Trophoblast cell (in vitro differentiated cells and primary cell): ENCODE data around the gene SFT2D2.

ENCODE experiments used
- DNase-seq, 2 donors: peaks; one replicate each; pipeline ENCODE4 v3.0.0-alpha.2; 2016
- H2AFZ ChIP-seq: 2 replicates; pipeline ENCODE4 v1.6.1; 2013; ENCODE audit warnings: low read length, moderate library complexity, mild to moderate bottlenecking; ENCODE audit not compliant: insufficient read depth, poor library complexity
- H2AK5ac ChIP-seq: 2 replicates; pipeline ENCODE4 v1.6.1; 2013; ENCODE audit warnings: mild to moderate bottlenecking, low read length
- H2BK120ac ChIP-seq: 2 replicates; pipeline ENCODE4 v1.6.1; 2013; ENCODE audit warnings: low read length, mild to moderate bottlenecking, moderate library complexity; ENCODE audit not compliant: insufficient read depth, poor library complexity
- H2BK12ac ChIP-seq: 2 replicates; pipeline ENCODE4 v1.6.1; 2013; ENCODE audit warnings: mild to moderate bottlenecking, low read length, moderate library complexity
- H2BK5ac ChIP-seq: 2 replicates; pipeline ENCODE4 v1.6.1; 2013; ENCODE audit warnings: low read length, low read depth, moderate library complexity, mild to moderate bottlenecking; ENCODE audit not compliant: poor library complexity
- H3K14ac ChIP-seq: 2 replicates; pipeline ENCODE4 v1.6.1; 2013; ENCODE audit warnings: mild to moderate bottlenecking, low read length
- H3K18ac ChIP-seq: 2 replicates; pipeline ENCODE4 v1.6.1; 2013; ENCODE audit warnings: mild to moderate bottlenecking, low read length
- H3K23ac ChIP-seq: 2 replicates; pipeline ENCODE4 v1.6.1; 2013; ENCODE audit warnings: low read length
- H3K27ac ChIP-seq: 2 replicates; pipeline ENCODE4 v1.5.1; 2013; ENCODE audit warnings: low read depth, mild to moderate bottlenecking, inconsistent platforms, low read length, moderate library complexity
- H3K27me3 ChIP-seq: 2 replicates; pipeline ENCODE4 v1.6.1; 2013; ENCODE audit warnings: inconsistent platforms, mild to moderate bottlenecking, low read length, moderate library complexity; ENCODE audit not compliant: insufficient read depth
- H3K36me3 ChIP-seq, 2 experiments: 1 replicate in 1 of 2; 2 replicates in 1 of 2; pipeline ENCODE4 v1.6.1; 2013; ENCODE audit warnings: low read length in 2 of 2, mild to moderate bottlenecking in 2 of 2, moderate library complexity in 1 of 2; ENCODE audit not compliant: insufficient read depth in 2 of 2, control insufficient read depth in 1 of 2
- H3K4ac ChIP-seq: 2 replicates; pipeline ENCODE4 v1.6.1; 2013; ENCODE audit warnings: low read depth, mild to moderate bottlenecking, low read length, moderate library complexity
- H3K4me1 ChIP-seq, 2 experiments: 1 replicate in 1 of 2; 2 replicates in 1 of 2; pipeline ENCODE4 v1.6.1; 2013; ENCODE audit warnings: low read length in 2 of 2, mild to moderate bottlenecking in 2 of 2, moderate library complexity in 1 of 2; ENCODE audit not compliant: insufficient read depth in 2 of 2, control insufficient read depth in 1 of 2
- H3K4me2 ChIP-seq: 2 replicates; pipeline ENCODE4 v1.6.1; 2013; ENCODE audit warnings: inconsistent platforms, mild to moderate bottlenecking, low read length, moderate library complexity
- H3K4me3 ChIP-seq: 2 replicates; pipeline ENCODE4 v1.5.1; 2013; ENCODE audit warnings: mild to moderate bottlenecking, low read depth, low read length, inconsistent platforms
- H3K79me1 ChIP-seq: one replicate; pipeline ENCODE4 v1.6.1; 2013; ENCODE audit warnings: low read length
- H3K79me2 ChIP-seq: 2 replicates; pipeline ENCODE4 v1.6.1; 2013; ENCODE audit warnings: low read length, mild to moderate bottlenecking; ENCODE audit not compliant: control insufficient read depth, insufficient read depth, poor library complexity
- H3K9ac ChIP-seq: 2 replicates; pipeline ENCODE4 v1.6.1; 2013; ENCODE audit warnings: mild to moderate bottlenecking, low read length
- H3K9me3 ChIP-seq: 2 replicates; pipeline ENCODE4 v1.6.1; 2013; ENCODE audit warnings: low read depth, mild to moderate bottlenecking, control low read depth, inconsistent platforms, low read length; ENCODE audit not compliant: insufficient read depth
- H4K12ac ChIP-seq: 2 replicates; pipeline ENCODE4 v1.6.1; 2013; ENCODE audit warnings: low read depth, mild to moderate bottlenecking, low read length, moderate library complexity
- H4K8ac ChIP-seq: 2 replicates; pipeline ENCODE4 v1.6.1; 2013; ENCODE audit warnings: low read depth, mild to moderate bottlenecking, low read length, moderate library complexity
- H4K91ac ChIP-seq: one replicate; pipeline ENCODE4 v1.6.1; 2013; ENCODE audit warnings: low read depth, mild to moderate bottlenecking, low read length, moderate library complexity
- WGBS: extraction: QIAGEN DNeasy Blood & Tissue Kit; methylation state at CpG from one replicate; pipeline ENCODE4 v1.1.7; 2013; ENCODE audit warnings: missing lambda C conversion rate; ENCODE audit not compliant: insufficient read length, insufficient coverage; ENCODE audit errors: extremely low coverage; 5-methylcytosine and 5-hydroxymethylcytosine counted together

The SFT2D2 gene

DNA sequence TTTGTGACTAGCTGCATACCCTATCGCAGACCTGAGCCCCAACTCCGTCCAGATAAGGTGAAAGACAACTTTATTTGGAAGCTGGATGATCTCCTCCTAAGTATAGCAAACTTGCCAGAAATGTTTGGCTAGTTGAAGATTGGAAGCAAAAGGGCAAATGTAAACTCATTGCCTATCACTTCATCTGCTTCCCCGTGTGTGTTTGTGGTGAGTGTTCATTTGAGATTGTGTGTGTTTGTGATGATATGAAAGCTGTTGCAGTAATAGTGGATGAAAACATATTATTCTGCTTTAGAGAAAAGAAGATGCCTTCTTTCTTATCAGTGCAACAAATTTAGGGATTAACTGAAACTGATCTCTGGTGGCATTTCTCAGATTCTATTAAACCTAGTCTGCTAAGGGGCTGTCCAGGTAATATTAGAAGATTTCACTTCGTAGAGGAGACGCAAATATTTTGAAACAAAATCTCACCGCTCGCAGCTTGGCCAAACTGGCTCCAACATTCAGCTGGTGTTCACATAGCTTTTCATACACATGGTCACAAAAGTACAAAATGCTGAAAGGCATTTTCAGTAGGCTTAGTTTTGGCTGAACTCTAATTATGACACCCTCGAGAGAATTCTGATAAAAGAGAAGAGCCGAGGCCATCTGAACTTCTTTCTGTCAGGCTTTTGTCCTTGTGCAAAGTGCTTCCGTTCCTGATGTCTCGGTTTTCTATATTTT is 56.0 kb downstream of the SFT2D2 start:
- Histone ChIP-seq H3K27me3 (no peaks in the 10 kb centered on the region), H3K4me1 (no peaks in the 10 kb centered on the region), H3K79me2 (no peaks in the 10 kb centered on the region), H3K9me3 (no peaks in the 10 kb centered on the region), H3K4me2 (no peak overlapping the region), H2BK12ac (no peak overlapping the region), H2BK5ac (no peak overlapping the region), H3K18ac (no peak overlapping the region), H4K91ac (no peak overlapping the region), H3K4ac (no peak overlapping the region), H3K27ac (no peak overlapping the region), H2BK120ac (no peak overlapping the region), H3K23ac (no peak overlapping the region), H3K4me3 (no peak overlapping the region), H4K8ac (no peak overlapping the region), H3K36me3 (no peaks in the 10 kb centered on the region), H3K79me1 (no peaks in the 10 kb centered on the region), H2AFZ (no peak overlapping the region), H3K14ac (no peak overlapping the region), H2AK5ac (no peak overlapping the region), H3K9ac (no peak overlapping the region), H4K12ac (no peak overlapping the region)
- WGBS, result no CpG with 5 or more reads among the region's 11 CpGs
- no peak for DNase-seq

DNA sequence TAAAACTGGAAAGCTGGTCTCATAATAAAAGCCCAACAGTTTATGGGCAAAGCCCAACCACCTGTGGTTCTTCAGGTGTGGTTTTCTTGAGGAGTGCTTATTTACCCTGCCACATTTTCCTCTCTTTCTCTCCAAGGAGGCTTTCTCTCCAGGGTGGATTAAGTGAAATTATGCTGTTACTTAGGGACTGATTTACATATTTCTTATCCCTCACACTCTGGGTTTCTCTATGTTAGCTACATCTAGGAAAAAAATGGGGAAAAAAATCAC is 59.7 kb downstream of the SFT2D2 start:
- H3K27me3 ChIP-seq, result no peaks in the 10 kb centered on the region

DNA sequence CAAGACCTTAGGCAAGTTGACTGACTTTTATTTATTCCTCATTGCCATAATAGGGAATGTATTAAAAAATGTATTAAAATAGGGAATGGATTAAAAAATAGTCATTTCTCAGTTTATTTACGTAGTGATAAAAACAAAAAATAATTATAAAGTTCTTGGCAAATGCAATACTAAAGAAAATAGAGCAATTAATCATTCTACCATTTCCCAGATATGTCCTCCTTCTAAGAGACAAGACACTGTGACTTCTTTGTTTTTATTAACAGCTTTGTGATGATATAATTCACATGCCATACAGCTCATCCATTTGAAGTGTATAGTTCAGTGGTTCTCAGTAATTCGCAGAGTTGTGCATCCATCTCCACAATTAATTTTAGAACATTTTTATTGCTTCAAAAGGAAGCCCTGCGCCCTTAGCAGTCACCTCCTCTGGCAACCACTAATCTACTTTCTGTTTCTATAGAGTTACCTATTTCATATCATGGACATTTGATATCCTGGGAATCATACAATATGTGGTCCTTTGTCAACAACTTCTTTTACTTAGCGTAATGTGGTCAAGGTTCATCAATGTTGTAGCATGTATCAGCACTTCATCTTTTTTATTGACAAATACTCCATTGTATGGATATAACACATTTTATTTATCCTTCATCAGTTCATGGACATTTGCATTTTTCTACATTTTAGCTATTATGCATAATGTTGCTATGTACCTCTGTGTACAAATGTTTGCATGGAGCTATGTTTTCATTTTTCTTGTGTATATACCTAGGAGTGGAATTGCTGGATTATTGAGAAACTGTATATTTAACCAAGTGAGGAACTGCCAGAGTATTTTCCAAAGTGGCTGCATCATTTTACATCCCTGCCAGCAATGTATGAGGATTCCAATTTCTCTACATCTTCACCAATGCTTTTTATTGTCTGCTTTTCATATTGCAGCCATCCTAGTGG is 60.4 kb downstream of the SFT2D2 start:
- H3K36me3 ChIP-seq, result no peaks in the 10 kb centered on the region
- H2BK12ac ChIP-seq, result no peak overlapping the region
- H2AK5ac ChIP-seq, result no peak overlapping the region
- H3K23ac ChIP-seq, result no peak overlapping the region
- no peaks in the 10 kb centered on the region for H3K4me1 ChIP-seq
- H3K4ac ChIP-seq, result no peak overlapping the region
- H2BK5ac ChIP-seq, result no peak overlapping the region
- no CpG with 5 or more reads among the region's 4 CpGs for WGBS
- no peaks in the 10 kb centered on the region for H3K27me3 ChIP-seq
- no peak overlapping the region for H3K14ac ChIP-seq
- H3K27ac ChIP-seq, result no peak overlapping the region
- no peak overlapping the region for H4K8ac ChIP-seq
- no peak overlapping the region for H2AFZ ChIP-seq
- no peak overlapping the region for H3K18ac ChIP-seq
- no peaks in the 10 kb centered on the region for H3K79me2 ChIP-seq
- H3K79me1 ChIP-seq, result no peaks in the 10 kb centered on the region
- no peak overlapping the region for H3K4me2 ChIP-seq
- no peak overlapping the region for H3K4me3 ChIP-seq
- H2BK120ac ChIP-seq, result no peak overlapping the region
- H4K12ac ChIP-seq, result no peak overlapping the region
- H4K91ac ChIP-seq, result no peak overlapping the region
- no peak overlapping the region for H3K9ac ChIP-seq
- H3K9me3 ChIP-seq, result no peaks in the 10 kb centered on the region
- no peak for DNase-seq

More for the DNA sequence above, 59.7 kb downstream of the SFT2D2 start:
- no peaks in the 10 kb centered on the region for H3K79me2 ChIP-seq
- no peak overlapping the region for H2BK5ac ChIP-seq
- no peak overlapping the region for H3K18ac ChIP-seq
- no peak for DNase-seq
- no peak overlapping the region for H2BK120ac ChIP-seq
- H3K4me1 ChIP-seq, result no peaks in the 10 kb centered on the region
- H3K9ac ChIP-seq, result no peak overlapping the region
- H2BK12ac ChIP-seq, result no peak overlapping the region
- no peak overlapping the region for H3K14ac ChIP-seq
- no peak overlapping the region for H2AFZ ChIP-seq
- no peak overlapping the region for H3K27ac ChIP-seq
- no peaks in the 10 kb centered on the region for H3K36me3 ChIP-seq
- no peak overlapping the region for H3K23ac ChIP-seq
- H3K79me1 ChIP-seq, result no peaks in the 10 kb centered on the region
- H3K4me2 ChIP-seq, result no peak overlapping the region
- H4K12ac ChIP-seq, result no peak overlapping the region
- H3K9me3 ChIP-seq, result no peaks in the 10 kb centered on the region
- no peak overlapping the region for H4K8ac ChIP-seq
- H2AK5ac ChIP-seq, result no peak overlapping the region
- no peak overlapping the region for H3K4me3 ChIP-seq
- H3K4ac ChIP-seq, result no peak overlapping the region
- H4K91ac ChIP-seq, result no peak overlapping the region

DNA sequence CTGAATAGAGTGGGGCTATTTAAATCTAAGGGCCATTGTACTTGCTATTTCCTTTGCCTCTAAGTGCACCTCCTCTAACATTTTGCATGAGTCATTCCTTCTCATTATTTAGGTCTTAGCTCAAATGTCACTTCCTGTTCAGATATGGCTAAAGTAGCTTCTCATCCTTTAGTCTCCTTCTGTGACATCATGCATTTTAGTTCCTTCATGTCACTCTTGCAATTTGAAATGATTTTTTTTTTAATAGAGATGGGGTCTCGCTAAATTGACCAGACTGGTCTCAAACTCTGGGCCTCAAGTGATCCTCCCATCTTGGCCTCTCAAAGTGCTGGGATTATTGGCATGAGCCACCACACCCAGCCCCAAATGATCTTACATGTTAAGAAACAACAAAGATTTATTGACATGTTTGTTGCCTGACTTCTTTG is 61.4 kb downstream of the SFT2D2 start:
- no peak overlapping the region for H2BK12ac ChIP-seq
- no peak overlapping the region for H4K12ac ChIP-seq
- H3K18ac ChIP-seq, result no peak overlapping the region
- H2AFZ ChIP-seq, result no peak overlapping the region
- no peak overlapping the region for H2AK5ac ChIP-seq
- no peak overlapping the region for H3K14ac ChIP-seq
- H2BK120ac ChIP-seq, result no peak overlapping the region
- no peak overlapping the region for H3K4ac ChIP-seq
- no peaks in the 10 kb centered on the region for H3K4me1 ChIP-seq
- no peaks in the 10 kb centered on the region for H3K36me3 ChIP-seq
- H3K4me3 ChIP-seq, result no peak overlapping the region
- H3K79me2 ChIP-seq, result no peaks in the 10 kb centered on the region
- no peak overlapping the region for H3K9ac ChIP-seq
- H3K79me1 ChIP-seq, result no peaks in the 10 kb centered on the region
- H3K9me3 ChIP-seq, result no peaks in the 10 kb centered on the region
- no peak overlapping the region for H3K4me2 ChIP-seq
- no CpG with 5 or more reads among the region's 1 CpG for WGBS
- no peak overlapping the region for H2BK5ac ChIP-seq
- no peak overlapping the region for H3K23ac ChIP-seq
- H4K91ac ChIP-seq, result no peak overlapping the region
- DNase-seq, result no peak
- no peak overlapping the region for H4K8ac ChIP-seq
- no peak overlapping the region for H3K27ac ChIP-seq
- no peaks in the 10 kb centered on the region for H3K27me3 ChIP-seq
